ENCODE data around the gene CYB561D1.

DNA sequence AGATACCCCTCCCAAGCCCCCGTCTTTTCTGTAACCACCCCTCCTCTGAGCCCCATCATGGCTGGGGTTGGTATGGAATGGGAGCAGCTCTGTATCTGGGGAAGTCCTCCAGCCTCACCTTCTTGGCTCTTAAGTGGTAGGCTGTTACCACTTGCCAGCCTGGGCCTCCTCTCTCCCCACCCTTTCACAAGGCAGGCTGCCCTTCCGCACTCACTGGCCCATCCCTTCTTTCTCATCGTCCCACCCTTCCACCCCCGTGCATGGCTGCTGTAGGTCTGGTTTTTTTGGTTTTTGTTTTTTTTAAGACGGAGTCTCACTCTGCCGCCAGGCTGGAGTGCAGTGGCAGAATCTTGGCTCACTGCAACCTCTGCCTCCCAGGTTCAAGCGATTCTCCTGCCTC lies 5.2 kb downstream of the CYB561D1 start:
- TF ChIP-seq POLR2A (IDR thresholded peaks at IDR 0.05) = no peak
- TF ChIP-seq, protein P1, sequence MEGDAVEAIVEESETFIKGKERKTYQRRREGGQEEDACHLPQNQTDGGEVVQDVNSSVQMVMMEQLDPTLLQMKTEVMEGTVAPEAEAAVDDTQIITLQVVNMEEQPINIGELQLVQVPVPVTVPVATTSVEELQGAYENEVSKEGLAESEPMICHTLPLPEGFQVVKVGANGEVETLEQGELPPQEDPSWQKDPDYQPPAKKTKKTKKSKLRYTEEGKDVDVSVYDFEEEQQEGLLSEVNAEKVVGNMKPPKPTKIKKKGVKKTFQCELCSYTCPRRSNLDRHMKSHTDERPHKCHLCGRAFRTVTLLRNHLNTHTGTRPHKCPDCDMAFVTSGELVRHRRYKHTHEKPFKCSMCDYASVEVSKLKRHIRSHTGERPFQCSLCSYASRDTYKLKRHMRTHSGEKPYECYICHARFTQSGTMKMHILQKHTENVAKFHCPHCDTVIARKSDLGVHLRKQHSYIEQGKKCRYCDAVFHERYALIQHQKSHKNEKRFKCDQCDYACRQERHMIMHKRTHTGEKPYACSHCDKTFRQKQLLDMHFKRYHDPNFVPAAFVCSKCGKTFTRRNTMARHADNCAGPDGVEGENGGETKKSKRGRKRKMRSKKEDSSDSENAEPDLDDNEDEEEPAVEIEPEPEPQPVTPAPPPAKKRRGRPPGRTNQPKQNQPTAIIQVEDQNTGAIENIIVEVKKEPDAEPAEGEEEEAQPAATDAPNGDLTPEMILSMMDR (IDR thresholded peaks at IDR 0.05) = no peak
